ENCODE measurements around the gene FABP2.
A peak's percentile ranks its signal among the peaks of the same experiment; 100 is the strongest.
"Not testable (repeated sequence)": the region's sequence is repeated elsewhere in the genome, so short reads cannot be mapped to it uniquely, and the experiment has no call there.

The FABP2 gene

GRCh38 chr4:119321921-119322687, at the start of gene FABP2:
Gene FABP2, minus strand, starts transcription at chr4:119322138. Its CDS starts 36 bp downstream, at chr4:119322102.
- H3K4me3 ChIP-seq (ENCODE audit: low read length in 2 of 2), result peak within 1 kb of the TSS; percentile 71 to 75
- H3K9me3 ChIP-seq (ENCODE audit: control insufficient read depth in 2 of 2, low read length in 2 of 2), result no peaks in the 10 kb centered on the region
- no peaks in the 10 kb centered on the region for H3K36me3 ChIP-seq (ENCODE audit: control insufficient read depth in 2 of 2, insufficient read depth in 2 of 2, low read length in 2 of 2)
- peaks cover 2 to 5% of the 10 kb centered on the region in 2 donors for H3K4me1 ChIP-seq (ENCODE audit: control insufficient read depth in 2 of 2, insufficient read depth in 2 of 2, low read length in 2 of 2)
- H3K9ac ChIP-seq (ENCODE audit: low read depth in 1 of 2, low read length in 2 of 2), result peak within 1 kb of the TSS; percentile 38 to 50
- H3K27ac ChIP-seq (ENCODE audit: low read depth in 2 of 2, low read length in 2 of 2), result peak within 1 kb of the TSS; percentile 64 to 72
- H3K27me3 ChIP-seq (ENCODE audit: control insufficient read depth in 2 of 2, insufficient read depth in 2 of 2, low read length in 2 of 2), result no peaks in the 10 kb centered on the region

GRCh38 chr4:119370951-119371683, 49.2 kb upstream of the FABP2 start:
- H3K9me3 ChIP-seq (ENCODE audit: control insufficient read depth in 2 of 2, low read length in 2 of 2); H3K36me3 ChIP-seq (ENCODE audit: control insufficient read depth in 2 of 2, insufficient read depth in 2 of 2, low read length in 2 of 2); H3K4me1 ChIP-seq (ENCODE audit: control insufficient read depth in 2 of 2, insufficient read depth in 2 of 2, low read length in 2 of 2); H3K4me3 ChIP-seq (ENCODE audit: low read length in 2 of 2); H3K9ac ChIP-seq (ENCODE audit: low read depth in 1 of 2, low read length in 2 of 2); H3K27ac ChIP-seq (ENCODE audit: low read depth in 2 of 2, low read length in 2 of 2); H3K27me3 ChIP-seq (ENCODE audit: control insufficient read depth in 2 of 2, insufficient read depth in 2 of 2, low read length in 2 of 2): not testable (repeated sequence)

- H3K27me3 ChIP-seq (ENCODE audit: control insufficient read depth in 2 of 2, insufficient read depth in 2 of 2, low read length in 2 of 2); H3K36me3 ChIP-seq (ENCODE audit: control insufficient read depth in 2 of 2, insufficient read depth in 2 of 2, low read length in 2 of 2); H3K27ac ChIP-seq (ENCODE audit: low read depth in 2 of 2, low read length in 2 of 2); H3K9me3 ChIP-seq (ENCODE audit: control insufficient read depth in 2 of 2, low read length in 2 of 2); H3K4me3 ChIP-seq (ENCODE audit: low read length in 2 of 2); H3K4me1 ChIP-seq (ENCODE audit: control insufficient read depth in 2 of 2, insufficient read depth in 2 of 2, low read length in 2 of 2); H3K9ac ChIP-seq (ENCODE audit: low read depth in 1 of 2, low read length in 2 of 2): not testable (repeated sequence)
Measured at GRCh38 chr4:119370392-119370791, 48.5 kb upstream of the FABP2 start.

GRCh38 chr4:119366802-119367201, 44.9 kb upstream of the FABP2 start:
- H3K9ac ChIP-seq (ENCODE audit: low read depth in 1 of 2, low read length in 2 of 2), result not testable (repeated sequence)

GRCh38 chr4:119364203-119364602, 42.3 kb upstream of the FABP2 start:
- H3K4me1 ChIP-seq (ENCODE audit: control insufficient read depth in 2 of 2, insufficient read depth in 2 of 2, low read length in 2 of 2); H3K27ac ChIP-seq (ENCODE audit: low read depth in 2 of 2, low read length in 2 of 2); H3K36me3 ChIP-seq (ENCODE audit: control insufficient read depth in 2 of 2, insufficient read depth in 2 of 2, low read length in 2 of 2); H3K9me3 ChIP-seq (ENCODE audit: control insufficient read depth in 2 of 2, low read length in 2 of 2); H3K4me3 ChIP-seq (ENCODE audit: low read length in 2 of 2); H3K27me3 ChIP-seq (ENCODE audit: control insufficient read depth in 2 of 2, insufficient read depth in 2 of 2, low read length in 2 of 2); H3K9ac ChIP-seq (ENCODE audit: low read depth in 1 of 2, low read length in 2 of 2): not testable (repeated sequence)

More at GRCh38 chr4:119366802-119367201, 44.9 kb upstream of the FABP2 start:
- H3K27me3 ChIP-seq (ENCODE audit: control insufficient read depth in 2 of 2, insufficient read depth in 2 of 2, low read length in 2 of 2); H3K27ac ChIP-seq (ENCODE audit: low read depth in 2 of 2, low read length in 2 of 2); H3K36me3 ChIP-seq (ENCODE audit: control insufficient read depth in 2 of 2, insufficient read depth in 2 of 2, low read length in 2 of 2); H3K4me1 ChIP-seq (ENCODE audit: control insufficient read depth in 2 of 2, insufficient read depth in 2 of 2, low read length in 2 of 2); H3K4me3 ChIP-seq (ENCODE audit: low read length in 2 of 2); H3K9me3 ChIP-seq (ENCODE audit: control insufficient read depth in 2 of 2, low read length in 2 of 2): not testable (repeated sequence)

GRCh38 chr4:119363372-119363771, 41.4 kb upstream of the FABP2 start:
- H3K27me3 ChIP-seq (ENCODE audit: control insufficient read depth in 2 of 2, insufficient read depth in 2 of 2, low read length in 2 of 2); H3K36me3 ChIP-seq (ENCODE audit: control insufficient read depth in 2 of 2, insufficient read depth in 2 of 2, low read length in 2 of 2); H3K4me3 ChIP-seq (ENCODE audit: low read length in 2 of 2); H3K9ac ChIP-seq (ENCODE audit: low read depth in 1 of 2, low read length in 2 of 2); H3K4me1 ChIP-seq (ENCODE audit: control insufficient read depth in 2 of 2, insufficient read depth in 2 of 2, low read length in 2 of 2); H3K27ac ChIP-seq (ENCODE audit: low read depth in 2 of 2, low read length in 2 of 2); H3K9me3 ChIP-seq (ENCODE audit: control insufficient read depth in 2 of 2, low read length in 2 of 2): not testable (repeated sequence)

- not testable (repeated sequence) for H3K4me1 ChIP-seq (ENCODE audit: control insufficient read depth in 2 of 2, insufficient read depth in 2 of 2, low read length in 2 of 2); H3K36me3 ChIP-seq (ENCODE audit: control insufficient read depth in 2 of 2, insufficient read depth in 2 of 2, low read length in 2 of 2); H3K9ac ChIP-seq (ENCODE audit: low read depth in 1 of 2, low read length in 2 of 2); H3K9me3 ChIP-seq (ENCODE audit: control insufficient read depth in 2 of 2, low read length in 2 of 2); H3K27ac ChIP-seq (ENCODE audit: low read depth in 2 of 2, low read length in 2 of 2); H3K4me3 ChIP-seq (ENCODE audit: low read length in 2 of 2); H3K27me3 ChIP-seq (ENCODE audit: control insufficient read depth in 2 of 2, insufficient read depth in 2 of 2, low read length in 2 of 2)
Measured at GRCh38 chr4:119362413-119362812, 40.5 kb upstream of the FABP2 start.

GRCh38 chr4:119359873-119360272, 37.9 kb upstream of the FABP2 start:
- not testable (repeated sequence) for H3K4me1 ChIP-seq (ENCODE audit: control insufficient read depth in 2 of 2, insufficient read depth in 2 of 2, low read length in 2 of 2); H3K9ac ChIP-seq (ENCODE audit: low read depth in 1 of 2, low read length in 2 of 2); H3K27me3 ChIP-seq (ENCODE audit: control insufficient read depth in 2 of 2, insufficient read depth in 2 of 2, low read length in 2 of 2); H3K9me3 ChIP-seq (ENCODE audit: control insufficient read depth in 2 of 2, low read length in 2 of 2); H3K27ac ChIP-seq (ENCODE audit: low read depth in 2 of 2, low read length in 2 of 2); H3K4me3 ChIP-seq (ENCODE audit: low read length in 2 of 2); H3K36me3 ChIP-seq (ENCODE audit: control insufficient read depth in 2 of 2, insufficient read depth in 2 of 2, low read length in 2 of 2)

GRCh38 chr4:119356796-119357195, 34.9 kb upstream of the FABP2 start:
- H3K27ac ChIP-seq (ENCODE audit: low read depth in 2 of 2, low read length in 2 of 2); H3K36me3 ChIP-seq (ENCODE audit: control insufficient read depth in 2 of 2, insufficient read depth in 2 of 2, low read length in 2 of 2); H3K9me3 ChIP-seq (ENCODE audit: control insufficient read depth in 2 of 2, low read length in 2 of 2); H3K27me3 ChIP-seq (ENCODE audit: control insufficient read depth in 2 of 2, insufficient read depth in 2 of 2, low read length in 2 of 2); H3K9ac ChIP-seq (ENCODE audit: low read depth in 1 of 2, low read length in 2 of 2); H3K4me1 ChIP-seq (ENCODE audit: control insufficient read depth in 2 of 2, insufficient read depth in 2 of 2, low read length in 2 of 2); H3K4me3 ChIP-seq (ENCODE audit: low read length in 2 of 2): not testable (repeated sequence)

GRCh38 chr4:119356041-119356440, 34.1 kb upstream of the FABP2 start:
- not testable (repeated sequence) for H3K36me3 ChIP-seq (ENCODE audit: control insufficient read depth in 2 of 2, insufficient read depth in 2 of 2, low read length in 2 of 2); H3K27me3 ChIP-seq (ENCODE audit: control insufficient read depth in 2 of 2, insufficient read depth in 2 of 2, low read length in 2 of 2); H3K4me3 ChIP-seq (ENCODE audit: low read length in 2 of 2); H3K9me3 ChIP-seq (ENCODE audit: control insufficient read depth in 2 of 2, low read length in 2 of 2); H3K9ac ChIP-seq (ENCODE audit: low read depth in 1 of 2, low read length in 2 of 2); H3K27ac ChIP-seq (ENCODE audit: low read depth in 2 of 2, low read length in 2 of 2); H3K4me1 ChIP-seq (ENCODE audit: control insufficient read depth in 2 of 2, insufficient read depth in 2 of 2, low read length in 2 of 2)

All from mucosa of rectum (tissue), 2 donors.